ENCODE measurements around the gene EXOC6.

EXOC6 gene

GRCh38 chr10:93096901-93097300, 248.6 kb downstream of the EXOC6 start:
- TF ChIP-seq ESRRG (CRISPR knock-in tag; IDR thresholded peaks at IDR 0.05): no peak
- no peak for TF ChIP-seq ARNTL (CRISPR knock-in tag; IDR thresholded peaks at IDR 0.05; ENCODE audit: borderline replicate concordance, low read depth)
- ATAC-seq: no peak

GRCh38 chr10:93097386-93097785, 249.1 kb downstream of the EXOC6 start:
- ATAC-seq: no peak
- TF ChIP-seq TSHZ2 (CRISPR knock-in tag; IDR thresholded peaks at IDR 0.05) (no peak), ZNF565 (CRISPR knock-in tag; conservative IDR thresholded peaks at IDR 0.05; ENCODE audit: low read depth) (no peak), PATZ1 (CRISPR knock-in tag; IDR thresholded peaks at IDR 0.05; ENCODE audit: borderline replicate concordance) (no peak), ZFP3 (CRISPR knock-in tag; IDR thresholded peaks at IDR 0.05) (no peak), ZNF8 (CRISPR knock-in tag; IDR thresholded peaks at IDR 0.05) (no peak)

GRCh38 chr10:93098816-93099215, 250.5 kb downstream of the EXOC6 start:
- TF ChIP-seq CREB5 (CRISPR knock-in tag; IDR thresholded peaks at IDR 0.05; ENCODE audit: low read depth) (no peak), TOX (CRISPR knock-in tag; IDR thresholded peaks at IDR 0.05; ENCODE audit: borderline replicate concordance) (no peak), OSR1 (CRISPR knock-in tag; IDR thresholded peaks at IDR 0.05) (no peak), ZNF8 (CRISPR knock-in tag; IDR thresholded peaks at IDR 0.05) (no peak), SNAI2 (CRISPR knock-in tag; IDR thresholded peaks at IDR 0.05) (no peak), ARNTL (CRISPR knock-in tag; IDR thresholded peaks at IDR 0.05; ENCODE audit: borderline replicate concordance, low read depth) (no peak), ISL1 (CRISPR knock-in tag; IDR thresholded peaks at IDR 0.05) (no peak), ZFP30 (CRISPR knock-in tag; IDR thresholded peaks at IDR 0.05) (no peak), TCF4 (CRISPR knock-in tag; IDR thresholded peaks at IDR 0.05; ENCODE audit: borderline replicate concordance) (no peak), CSDC2 (CRISPR knock-in tag; IDR thresholded peaks at IDR 0.05) (no peak), POU6F1 (CRISPR knock-in tag; IDR thresholded peaks at IDR 0.05; ENCODE audit: borderline replicate concordance, low read depth) (no peak), RARB (CRISPR knock-in tag; IDR thresholded peaks at IDR 0.05) (no peak), PATZ1 (CRISPR knock-in tag; IDR thresholded peaks at IDR 0.05; ENCODE audit: borderline replicate concordance) (no peak), ZC3H10 (CRISPR knock-in tag; IDR thresholded peaks at IDR 0.05) (no peak), TSHZ2 (CRISPR knock-in tag; IDR thresholded peaks at IDR 0.05) (no peak)
- no peak for ATAC-seq

Data from SK-N-SH treated with all-trans-retinoic acid at 6 μM for 48 hours (cell line).